HEK293T (cell line): ENCODE data around the gene PTGES.

Experiments used
- BHLHE40 ChIP-seq: fragments of 450-650 bp; IDR thresholded peaks from 2 replicates; pipeline ENCODE4 v1.6.1; 2016; ENCODE audit warnings: mild to moderate bottlenecking, moderate library complexity, borderline replicate concordance
- CTBP1 ChIP-seq: fragments of 450-650 bp; IDR thresholded peaks from 2 replicates; pipeline ENCODE4 v1.6.1; 2016; ENCODE audit warnings: borderline replicate concordance
- FOXA1 ChIP-seq: fragments of 450-650 bp; IDR thresholded peaks from 2 replicates; pipeline ENCODE4 v1.6.1; 2016; ENCODE audit warnings: mild to moderate bottlenecking
- FOXK2 ChIP-seq: fragments of 450-650 bp; IDR thresholded peaks from 2 replicates; pipeline ENCODE4 v1.6.1; 2016; ENCODE audit warnings: mild to moderate bottlenecking
- NFRKB ChIP-seq: fragments of 450-650 bp; IDR thresholded peaks from 2 replicates; pipeline ENCODE4 v1.6.1; 2016; ENCODE audit warnings: mild to moderate bottlenecking, moderate library complexity
- SP1 ChIP-seq: fragments of 450-650 bp; IDR thresholded peaks from 2 replicates; pipeline ENCODE4 v1.6.1; 2017
- TF ChIP-seq, protein P1 (sequence below): fragments of 450-650 bp; IDR thresholded peaks from 2 replicates; pipeline ENCODE4 v1.6.1; 2016

DNA sequence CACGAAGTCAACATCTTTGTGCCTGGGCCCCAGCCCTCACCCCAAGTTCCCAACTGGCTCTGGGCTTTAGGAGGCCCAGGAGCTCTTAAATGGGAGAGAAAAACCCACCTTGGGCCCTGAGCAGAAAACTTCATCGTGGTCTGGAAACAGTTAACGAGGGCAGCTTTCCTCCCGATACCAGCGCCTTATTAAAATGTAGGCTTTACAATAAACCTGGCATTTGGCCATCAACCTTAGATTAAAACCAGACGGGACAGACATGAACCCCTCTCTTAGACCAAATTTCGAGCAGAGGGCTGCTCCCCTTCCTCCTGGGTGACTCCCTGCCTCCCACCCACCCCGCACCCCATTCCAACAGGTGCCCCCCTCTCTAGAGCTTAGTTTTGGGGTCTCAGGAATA is 48.0 kb downstream of the PTGES start:
- TF ChIP-seq CTBP1: no peak
- TF ChIP-seq FOXA1: no peak
- TF ChIP-seq SP1: no peak
- no peak for TF ChIP-seq BHLHE40
- no peak for TF ChIP-seq FOXK2
- no peak for TF ChIP-seq NFRKB
- TF ChIP-seq, protein P1, sequence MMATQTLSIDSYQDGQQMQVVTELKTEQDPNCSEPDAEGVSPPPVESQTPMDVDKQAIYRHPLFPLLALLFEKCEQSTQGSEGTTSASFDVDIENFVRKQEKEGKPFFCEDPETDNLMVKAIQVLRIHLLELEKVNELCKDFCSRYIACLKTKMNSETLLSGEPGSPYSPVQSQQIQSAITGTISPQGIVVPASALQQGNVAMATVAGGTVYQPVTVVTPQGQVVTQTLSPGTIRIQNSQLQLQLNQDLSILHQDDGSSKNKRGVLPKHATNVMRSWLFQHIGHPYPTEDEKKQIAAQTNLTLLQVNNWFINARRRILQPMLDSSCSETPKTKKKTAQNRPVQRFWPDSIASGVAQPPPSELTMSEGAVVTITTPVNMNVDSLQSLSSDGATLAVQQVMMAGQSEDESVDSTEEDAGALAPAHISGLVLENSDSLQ: no peak
